HUES48 (cell line): Measurements from ENCODE around the gene SLC28A2.

Experiments used
- H3K27ac ChIP-seq: one replicate; pipeline ENCODE4 v1.7.0; 2013; ENCODE audit warnings: low read depth, low read length, inconsistent platforms
- H3K27me3 ChIP-seq: 2 replicates; pipeline ENCODE4 v1.6.1; 2013; ENCODE audit warnings: mild to moderate bottlenecking, low read length; ENCODE audit not compliant: control insufficient read depth, insufficient read depth
- H3K36me3 ChIP-seq: 2 replicates; pipeline ENCODE4 v1.6.1; 2013; ENCODE audit warnings: low read length; ENCODE audit not compliant: control insufficient read depth, insufficient read depth
- H3K4me1 ChIP-seq: 2 replicates; pipeline ENCODE4 v1.6.1; 2013; ENCODE audit warnings: mild to moderate bottlenecking, low read length; ENCODE audit not compliant: control insufficient read depth, insufficient read depth
- H3K4me3 ChIP-seq: 2 replicates; pipeline ENCODE4 v1.5.1; 2013; ENCODE audit warnings: mild to moderate bottlenecking, low read depth, low read length
- H3K9ac ChIP-seq: 2 replicates; pipeline ENCODE4 v1.6.1; 2013; ENCODE audit warnings: mild to moderate bottlenecking, low read depth, low read length, moderate library complexity
- H3K9me3 ChIP-seq: 2 replicates; pipeline ENCODE4 v1.6.1; 2013; ENCODE audit warnings: low read length; ENCODE audit not compliant: control insufficient read depth, insufficient read depth

SLC28A2 gene, protein sequence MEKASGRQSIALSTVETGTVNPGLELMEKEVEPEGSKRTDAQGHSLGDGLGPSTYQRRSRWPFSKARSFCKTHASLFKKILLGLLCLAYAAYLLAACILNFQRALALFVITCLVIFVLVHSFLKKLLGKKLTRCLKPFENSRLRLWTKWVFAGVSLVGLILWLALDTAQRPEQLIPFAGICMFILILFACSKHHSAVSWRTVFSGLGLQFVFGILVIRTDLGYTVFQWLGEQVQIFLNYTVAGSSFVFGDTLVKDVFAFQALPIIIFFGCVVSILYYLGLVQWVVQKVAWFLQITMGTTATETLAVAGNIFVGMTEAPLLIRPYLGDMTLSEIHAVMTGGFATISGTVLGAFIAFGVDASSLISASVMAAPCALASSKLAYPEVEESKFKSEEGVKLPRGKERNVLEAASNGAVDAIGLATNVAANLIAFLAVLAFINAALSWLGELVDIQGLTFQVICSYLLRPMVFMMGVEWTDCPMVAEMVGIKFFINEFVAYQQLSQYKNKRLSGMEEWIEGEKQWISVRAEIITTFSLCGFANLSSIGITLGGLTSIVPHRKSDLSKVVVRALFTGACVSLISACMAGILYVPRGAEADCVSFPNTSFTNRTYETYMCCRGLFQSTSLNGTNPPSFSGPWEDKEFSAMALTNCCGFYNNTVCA

DNA sequence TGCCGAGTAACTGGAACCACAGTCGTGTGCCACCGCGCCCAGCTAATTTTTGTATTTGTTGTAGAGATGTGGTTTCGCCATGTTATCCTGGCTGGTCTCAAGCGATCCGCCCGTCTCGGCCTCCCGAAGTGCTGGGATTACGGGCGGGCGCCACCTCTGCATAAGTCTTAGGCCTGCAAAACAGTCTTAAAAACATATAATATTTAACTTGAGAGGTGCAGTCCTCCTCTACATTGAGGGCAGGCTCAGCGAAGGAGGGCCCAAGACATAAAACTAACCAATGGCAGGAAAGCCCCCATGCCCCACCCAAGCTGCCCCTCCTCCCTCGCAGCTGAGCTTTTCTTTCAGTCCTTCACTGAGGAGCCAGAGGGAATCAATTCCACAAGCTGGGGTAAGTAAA lies at the start of gene SLC28A2:
Gene SLC28A2 (plus strand): TSS at position 347 of the 400 bp plus-strand sequence. CDS start 982 bp downstream, outside the sequence.
- Histone ChIP-seq H3K4me1 (no peaks in the 10 kb centered on the region), H3K36me3 (no peaks in the 10 kb centered on the region), H3K4me3 (no peak within 1 kb of the TSS), H3K9ac (no peak within 1 kb of the TSS), H3K9me3 (no peaks in the 10 kb centered on the region), H3K27me3 (no peaks in the 10 kb centered on the region), H3K27ac (no peak within 1 kb of the TSS)

DNA sequence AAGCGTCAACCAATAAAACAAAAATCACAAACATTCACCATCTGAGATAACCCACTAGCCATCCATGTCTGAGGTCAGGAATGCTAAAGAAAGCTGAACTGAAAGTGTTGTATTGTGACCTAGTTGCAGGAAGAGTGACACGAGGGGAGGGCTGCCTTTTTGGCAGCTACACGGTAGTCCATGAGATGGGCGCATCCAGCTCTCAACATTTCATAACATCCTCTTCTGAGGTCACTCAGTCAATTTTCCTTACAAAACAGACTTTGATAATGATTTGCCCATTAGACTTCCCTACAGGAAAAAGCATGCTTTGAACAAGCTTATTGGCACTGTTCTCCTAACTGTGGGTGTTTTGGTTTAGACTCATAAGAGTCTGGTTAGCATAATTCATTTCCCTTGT lies 48.9 kb upstream of the SLC28A2 start:
- H3K9me3 ChIP-seq, result no peaks in the 10 kb centered on the region
- no peak overlapping the region for H3K27ac ChIP-seq
- H3K27me3 ChIP-seq, result no peaks in the 10 kb centered on the region; the same call in 1 of the 2 replicates
- H3K4me3 ChIP-seq, result no peak overlapping the region
- no peak overlapping the region for H3K9ac ChIP-seq
- H3K36me3 ChIP-seq, result no peaks in the 10 kb centered on the region
- H3K4me1 ChIP-seq, result 0 out of 2 replicates have a peak, but pooled peaks cover 6% of the 10 kb centered on the region

DNA sequence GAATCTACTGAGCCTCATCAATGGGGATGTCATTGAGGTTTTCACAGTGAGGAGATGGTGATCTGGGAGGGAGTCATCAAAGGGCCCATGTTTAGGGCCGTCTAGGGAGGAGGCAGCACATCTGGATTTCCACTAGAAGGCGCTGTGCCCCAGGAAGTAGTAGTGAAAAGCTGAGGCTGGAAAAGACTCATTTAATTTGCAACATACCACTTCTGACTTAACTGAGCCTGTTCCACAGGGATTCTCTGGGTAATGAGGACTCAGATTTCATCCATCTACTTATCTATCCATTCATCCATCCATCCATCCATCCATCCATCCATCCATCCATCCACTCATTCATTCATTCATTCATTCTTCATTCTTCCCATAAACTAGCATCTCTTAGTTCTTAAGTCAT lies 46.8 kb upstream of the SLC28A2 start:
- Histone ChIP-seq H3K4me3 (no peak overlapping the region), H3K9ac (no peak overlapping the region), H3K36me3 (no peaks in the 10 kb centered on the region), H3K9me3 (no peaks in the 10 kb centered on the region), H3K27ac (no peak overlapping the region), H3K4me1 (0 out of 2 replicates have a peak, but pooled peaks cover 6% of the 10 kb centered on the region), H3K27me3 (no peaks in the 10 kb centered on the region)

DNA sequence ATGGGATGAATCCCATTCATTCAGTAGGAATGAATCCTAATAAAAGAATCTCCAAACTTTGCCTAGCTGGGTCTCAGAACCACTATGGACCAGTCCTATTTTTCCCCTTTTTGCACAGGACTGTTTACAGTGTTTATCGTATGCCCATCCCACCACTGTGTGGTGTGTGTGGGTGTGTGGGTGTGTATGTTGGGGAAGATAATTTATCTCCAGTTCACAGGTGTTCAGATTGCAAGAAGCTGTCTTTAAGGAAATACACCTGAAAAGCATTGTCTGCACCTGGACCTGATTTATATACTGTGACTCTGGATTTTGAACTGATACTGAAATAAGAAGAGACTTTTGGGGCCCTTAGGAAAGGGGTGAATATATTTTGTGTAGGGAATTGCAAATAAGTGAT lies 39.5 kb upstream of the SLC28A2 start:
- H3K4me3 ChIP-seq, result no peak overlapping the region
- H3K27ac ChIP-seq, result no peak overlapping the region
- no peaks in the 10 kb centered on the region for H3K36me3 ChIP-seq
- H3K4me1 ChIP-seq, result no peaks in the 10 kb centered on the region
- no peak overlapping the region for H3K9ac ChIP-seq
- no peaks in the 10 kb centered on the region for H3K27me3 ChIP-seq
- H3K9me3 ChIP-seq, result no peaks in the 10 kb centered on the region

DNA sequence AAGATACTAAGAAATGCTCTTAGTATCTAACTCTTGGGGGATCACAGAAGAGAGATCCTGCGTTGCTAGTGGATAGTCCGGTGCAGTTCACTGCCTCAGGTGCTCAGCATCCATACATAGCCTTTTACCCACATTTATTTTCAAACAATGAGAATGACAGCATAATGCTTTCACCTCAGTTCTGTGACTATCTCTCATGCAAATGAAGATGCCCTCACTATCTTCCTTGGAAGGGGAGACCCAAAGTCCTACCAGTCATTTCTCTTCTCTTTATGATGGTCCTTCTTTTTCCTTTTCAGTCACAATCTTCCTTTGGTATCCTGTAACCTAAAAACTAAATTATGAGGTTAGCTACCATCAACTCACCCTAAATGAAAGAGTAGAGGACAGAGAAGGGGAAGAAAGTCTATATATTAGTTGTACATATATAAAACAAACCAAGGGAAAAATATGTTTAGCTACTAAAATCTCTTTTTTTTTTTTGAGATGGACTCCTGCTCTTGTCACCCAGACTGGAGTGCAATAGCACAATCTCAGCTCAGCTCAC lies 30.9 kb upstream of the SLC28A2 start:
- Histone ChIP-seq H3K27me3 (no peaks in the 10 kb centered on the region; the same call in 1 of the 2 replicates), H3K36me3 (no peaks in the 10 kb centered on the region), H3K27ac (no peak overlapping the region), H3K4me3 (no peak overlapping the region), H3K4me1 (no peaks in the 10 kb centered on the region), H3K9ac (no peak overlapping the region), H3K9me3 (no peaks in the 10 kb centered on the region)

DNA sequence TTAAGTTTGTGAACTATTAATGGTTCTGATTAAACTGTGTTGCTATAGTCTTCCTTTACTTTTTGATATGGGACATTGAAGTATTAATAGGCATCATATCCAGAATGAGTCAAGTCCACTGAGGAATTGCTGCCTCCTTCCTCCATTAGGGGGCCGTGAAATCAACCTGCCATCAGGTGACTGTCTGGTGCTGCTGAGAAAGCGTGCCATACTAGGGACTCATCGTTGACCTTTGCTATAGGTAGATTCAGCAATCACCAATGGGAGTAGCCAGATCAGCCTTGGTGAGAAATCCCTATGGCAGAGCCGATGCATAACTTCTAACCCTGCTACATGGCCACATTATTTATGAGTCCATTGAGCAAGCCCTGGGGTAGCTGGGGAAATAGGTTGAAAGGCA lies 30.1 kb upstream of the SLC28A2 start:
- H3K27me3 ChIP-seq, result no peaks in the 10 kb centered on the region; the same call in 1 of the 2 replicates
- no peak overlapping the region for H3K9ac ChIP-seq
- H3K4me3 ChIP-seq, result no peak overlapping the region
- no peaks in the 10 kb centered on the region for H3K4me1 ChIP-seq
- no peaks in the 10 kb centered on the region for H3K36me3 ChIP-seq
- no peak overlapping the region for H3K27ac ChIP-seq
- H3K9me3 ChIP-seq, result no peaks in the 10 kb centered on the region

DNA sequence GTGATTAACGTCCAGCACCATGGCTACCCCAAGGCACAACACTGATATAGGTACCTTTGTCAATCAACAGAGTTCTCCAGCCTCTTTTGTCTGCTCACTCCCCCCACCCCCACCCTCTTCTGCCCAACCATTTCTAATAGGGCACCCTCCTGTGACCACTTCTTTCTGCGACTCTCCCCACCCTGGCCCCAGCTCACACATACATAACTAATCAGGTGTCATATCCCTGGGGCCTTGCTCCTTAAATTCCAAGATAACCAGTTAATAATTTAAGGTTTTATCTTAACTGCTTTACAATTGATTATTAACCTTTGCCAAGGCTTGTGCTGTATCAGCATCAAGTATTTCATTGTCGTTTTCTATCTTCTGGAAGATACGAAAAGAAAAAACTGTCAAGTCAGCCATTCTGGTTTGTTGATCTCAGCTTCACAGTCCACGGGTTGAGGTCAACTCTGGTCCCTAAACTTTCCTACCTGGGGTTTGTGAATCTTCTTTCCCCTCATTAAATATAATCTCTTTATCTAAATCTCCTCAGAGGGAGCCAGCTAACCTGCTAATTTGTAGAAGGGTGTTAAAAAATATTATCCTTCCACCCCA lies 27.3 kb upstream of the SLC28A2 start:
- Histone ChIP-seq H3K4me3 (no peak overlapping the region), H3K9ac (no peak overlapping the region), H3K4me1 (no peaks in the 10 kb centered on the region), H3K9me3 (no peaks in the 10 kb centered on the region), H3K27me3 (no peaks in the 10 kb centered on the region; the same call in 1 of the 2 replicates), H3K36me3 (no peaks in the 10 kb centered on the region), H3K27ac (peak overlapping the region; percentile 35)

DNA sequence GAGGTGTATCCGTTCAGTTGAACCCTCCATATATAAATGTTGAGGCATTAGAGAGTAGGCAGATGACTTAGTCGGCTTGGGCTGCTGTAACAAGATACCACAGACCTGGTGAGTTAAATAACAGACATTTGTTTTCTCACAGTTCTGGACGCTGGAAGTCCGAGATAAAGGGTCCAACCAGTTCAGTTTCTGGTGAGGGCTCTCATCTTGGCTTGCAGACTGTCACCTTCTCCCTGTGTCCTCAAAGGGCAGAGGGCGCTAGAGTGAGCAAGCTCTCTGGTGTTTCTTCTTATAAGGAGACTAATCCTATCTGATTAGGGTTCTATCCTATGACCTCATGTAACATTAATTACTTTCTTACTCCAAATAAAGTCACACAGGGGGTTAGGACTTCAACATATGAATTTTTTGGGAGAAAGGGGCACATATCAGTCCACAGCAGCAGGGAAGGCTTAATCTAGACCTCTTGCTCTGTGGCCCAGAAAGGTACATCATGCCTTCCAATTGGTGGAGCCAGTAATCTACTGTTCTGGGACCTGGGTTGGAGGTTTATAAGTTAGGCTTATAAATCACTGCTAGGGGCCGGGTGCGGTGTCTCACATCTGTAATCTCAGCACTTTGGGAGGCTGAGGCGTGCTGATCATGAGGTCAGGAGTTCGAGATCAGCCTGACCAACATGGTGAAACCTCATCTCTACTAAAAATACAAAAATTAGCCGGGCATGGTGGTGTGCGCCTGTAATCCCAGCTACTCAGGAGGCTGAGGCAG lies 26.3 kb upstream of the SLC28A2 start:
- Histone ChIP-seq H3K4me3 (no peak overlapping the region), H3K36me3 (no peaks in the 10 kb centered on the region), H3K9ac (no peak overlapping the region), H3K27ac (no peak overlapping the region), H3K27me3 (no peaks in the 10 kb centered on the region; the same call in 1 of the 2 replicates), H3K9me3 (no peaks in the 10 kb centered on the region), H3K4me1 (no peaks in the 10 kb centered on the region)

DNA sequence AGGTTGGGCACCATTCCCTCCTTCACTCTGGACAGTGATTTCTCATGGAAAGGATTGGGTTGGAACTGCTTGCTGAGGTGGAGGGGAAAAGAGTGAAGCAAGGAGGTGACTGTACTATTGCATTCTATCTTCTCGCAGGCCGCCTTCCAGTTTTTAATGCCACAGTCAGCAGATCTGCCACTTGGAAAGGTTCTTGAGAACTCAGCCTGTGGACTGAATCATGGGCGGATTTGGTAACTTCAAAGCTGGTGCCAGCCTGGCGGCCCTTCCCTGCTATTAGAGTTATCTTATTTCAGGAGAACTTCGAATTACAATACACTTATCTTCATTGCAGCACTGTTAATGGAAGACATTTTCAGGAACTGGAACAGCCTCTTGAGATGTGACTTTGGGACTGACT lies 23.1 kb upstream of the SLC28A2 start:
- H3K4me1 ChIP-seq, result no peaks in the 10 kb centered on the region
- no peak overlapping the region for H3K9ac ChIP-seq
- no peaks in the 10 kb centered on the region for H3K27me3 ChIP-seq
- H3K9me3 ChIP-seq, result peaks cover 12% of the 10 kb centered on the region
- H3K4me3 ChIP-seq, result no peak overlapping the region
- H3K36me3 ChIP-seq, result no peaks in the 10 kb centered on the region
- no peak overlapping the region for H3K27ac ChIP-seq

DNA sequence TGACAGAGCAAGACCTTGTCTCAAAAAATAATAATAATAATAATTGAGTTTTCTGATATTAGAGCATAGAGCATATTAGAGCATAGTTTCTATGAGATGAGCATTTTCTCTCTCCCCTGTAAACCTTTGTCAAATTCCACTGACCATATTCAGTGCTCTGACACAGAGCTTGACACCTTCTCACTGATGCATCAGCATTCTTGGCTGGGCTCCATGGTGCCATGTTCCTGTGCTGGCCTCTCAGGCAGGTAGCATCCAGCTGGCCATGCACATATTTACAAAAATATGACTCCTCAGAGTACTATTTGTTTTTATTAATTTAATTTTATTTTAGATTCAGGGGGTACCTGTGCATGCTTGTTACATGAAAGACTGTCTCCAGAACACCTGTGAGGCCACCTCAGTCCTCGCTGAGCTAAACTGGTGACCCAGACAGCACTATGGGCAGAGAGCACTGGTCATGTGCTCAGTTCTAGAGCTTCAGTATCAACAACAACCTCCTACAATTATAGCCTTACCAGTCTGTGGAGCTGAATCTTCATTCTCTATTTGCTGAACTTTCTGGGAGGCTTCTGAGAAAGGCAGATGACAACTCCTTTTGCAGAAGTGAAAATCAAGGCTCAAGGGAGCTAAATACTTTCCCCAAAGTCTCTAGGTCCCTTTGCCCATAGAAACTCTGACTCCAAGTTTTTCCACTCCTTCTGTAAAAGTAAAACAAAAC lies 21.6 kb upstream of the SLC28A2 start:
- Histone ChIP-seq H3K4me3 (no peak overlapping the region), H3K4me1 (no peaks in the 10 kb centered on the region), H3K27ac (no peak overlapping the region), H3K9ac (no peak overlapping the region), H3K27me3 (no peaks in the 10 kb centered on the region), H3K9me3 (peaks cover 12% of the 10 kb centered on the region), H3K36me3 (no peaks in the 10 kb centered on the region)
